NOMO-1 (cell line): Measurements from ENCODE around the gene TNFAIP3.

ENCODE experiments used
- DNase-seq, 2 experiments: peaks; one replicate each; lab custom pipeline; 2025; ENCODE audit not compliant: unreplicated experiment in 2 of 2; lab: John Stamatoyannopoulos, UW

The TNFAIP3 gene

GRCh38 chr6:137862419-137863090 is 4.5 kb upstream of the TNFAIP3 start:
- DNase-seq: no peak

GRCh38 chr6:137863091-137863797 is 3.8 kb upstream of the TNFAIP3 start:
- DNase-seq: no peak

GRCh38 chr6:137864812-137865508 is 2.1 kb upstream of the TNFAIP3 start:
- no peak for DNase-seq

- DNase-seq: no peak
Measured at GRCh38 chr6:137866200-137866913, 702 bp upstream of the TNFAIP3 start.

GRCh38 chr6:137867685-137868509 is 838 bp downstream of the TNFAIP3 start:
- peak; percentile 23 to 30 for DNase-seq

GRCh38 chr6:137868721-137869548 is 1.9 kb downstream of the TNFAIP3 start:
- no peak for DNase-seq

GRCh38 chr6:137869549-137870307 is 2.7 kb downstream of the TNFAIP3 start:
- no peak for DNase-seq

- DNase-seq: no peak
Measured at GRCh38 chr6:137870308-137870644, 3.2 kb downstream of the TNFAIP3 start.

GRCh38 chr6:137870744-137871247 is 3.7 kb downstream of the TNFAIP3 start:
- DNase-seq: no peak

GRCh38 chr6:137871291-137871690 is 4.2 kb downstream of the TNFAIP3 start:
- no peak for DNase-seq

- DNase-seq: no peak
Measured at GRCh38 chr6:137871831-137872454, 4.9 kb downstream of the TNFAIP3 start.

GRCh38 chr6:137872581-137873115 is 5.6 kb downstream of the TNFAIP3 start:
- no peak for DNase-seq

- DNase-seq: peak; percentile 54 to 75
Measured at GRCh38 chr6:137873273-137873762, 6.3 kb downstream of the TNFAIP3 start.

GRCh38 chr6:137874204-137875057 is 7.4 kb downstream of the TNFAIP3 start:
- no peak for DNase-seq

- no peak for DNase-seq
Measured at GRCh38 chr6:137875058-137875520, 8.0 kb downstream of the TNFAIP3 start.

- no peak for DNase-seq
Measured at GRCh38 chr6:137875606-137876005, 8.5 kb downstream of the TNFAIP3 start.

GRCh38 chr6:137876547-137876946 is 9.5 kb downstream of the TNFAIP3 start:
- DNase-seq: no peak
